Neural cell (in vitro differentiated cells): ENCODE measurements around the gene TRIM68. TPM values are rescaled to one million over a fixed set of nuclear protein-coding genes. Genes with fewer than 3 reads are reported as not detected.

ENCODE experiments used
- H2AFZ ChIP-seq: fragments of 200-600, 300-800 bp; sonication (generic), shearing (Covaris generic); 2 replicates; pipeline ENCODE4 v1.6.0; 2014; ENCODE audit warnings: low read depth, mild to moderate bottlenecking, antibody characterized with exemption, low read length, moderate library complexity
- H3F3A ChIP-seq: fragments of 200-600 bp; shearing (Covaris generic); 2 replicates; pipeline ENCODE4 v1.6.1; 2016; ENCODE audit warnings: mild to moderate bottlenecking, moderate library complexity, mixed read lengths, antibody characterized with exemption, low read length; ENCODE audit not compliant: insufficient read depth, poor library complexity, severe bottlenecking
- H3K27ac ChIP-seq: fragments of 200-600, 300-800 bp; sonication (generic), shearing (Covaris generic); 2 replicates; pipeline ENCODE4 v1.5.1; 2014; ENCODE audit warnings: mild to moderate bottlenecking, low read length, moderate library complexity
- H3K27me3 ChIP-seq: fragments of 300-800, 200-600 bp; sonication (generic), shearing (Covaris generic); 2 replicates; pipeline ENCODE4 v1.6.0; 2014; ENCODE audit warnings: mild to moderate bottlenecking, low read depth, low read length, moderate library complexity; ENCODE audit not compliant: insufficient read depth
- H3K36me3 ChIP-seq: fragments of 300-800, 200-600 bp; sonication (generic), shearing (Covaris generic); 2 replicates; pipeline ENCODE4 v1.5.1; 2014; ENCODE audit warnings: mild to moderate bottlenecking, antibody characterized with exemption, low read length, moderate library complexity; ENCODE audit not compliant: insufficient read depth
- H3K4me2 ChIP-seq: fragments of 300-800, 200-600 bp; sonication (generic), shearing (Covaris generic); 2 replicates; pipeline ENCODE4 v1.6.0; 2014; ENCODE audit warnings: mild to moderate bottlenecking, low read length
- H3K4me3 ChIP-seq: fragments of 300-800, 200-600 bp; sonication (generic), shearing (Covaris generic); 2 replicates; pipeline ENCODE4 v1.5.1; 2014; ENCODE audit warnings: mild to moderate bottlenecking, low read length, moderate library complexity
- H3K79me2 ChIP-seq: fragments of 200-600 bp; shearing (Covaris generic); replicated peaks from 2 replicates; pipeline ENCODE4 v1.6.0; 2014; ENCODE audit warnings: mild to moderate bottlenecking, low read length, moderate library complexity; ENCODE audit not compliant: insufficient read depth
- H3K9ac ChIP-seq: fragments of 300-800, 200-600 bp; sonication (generic), shearing (Covaris generic); 2 replicates; pipeline ENCODE4 v1.6.1; 2016; ENCODE audit warnings: mild to moderate bottlenecking, low read length, mixed read lengths
- H3K9me2 ChIP-seq: fragments of 200-600 bp; shearing (Covaris generic); 2 replicates; pipeline ENCODE4 v1.6.1; 2016; ENCODE audit warnings: mild to moderate bottlenecking, low read length, mixed read lengths; ENCODE audit not compliant: insufficient read depth
- H3K9me3 ChIP-seq: fragments of 200-600, 300-800 bp; sonication (generic), shearing (Covaris generic); 2 replicates; pipeline ENCODE4 v1.6.1; 2016; ENCODE audit warnings: mild to moderate bottlenecking, mixed run types, low read length, moderate library complexity, mixed read lengths
- H4K20me1 ChIP-seq: fragments of 200-600 bp; shearing (Covaris generic); 2 replicates; pipeline ENCODE4 v1.6.1; 2016; ENCODE audit warnings: mild to moderate bottlenecking, mixed run types; ENCODE audit not compliant: insufficient read depth
- EP300 ChIP-seq: fragments of 450-650 bp; conservative IDR thresholded peaks from 2 replicates; pipeline ENCODE4 v1.6.1; 2014; ENCODE audit warnings: antibody characterized with exemption, mild to moderate bottlenecking, moderate library complexity; ENCODE audit not compliant: poor library complexity, severe bottlenecking
- EZH2 ChIP-seq: fragments of 200-600, 300-800 bp; shearing (Covaris generic), sonication (generic); IDR thresholded peaks from 2 replicates; pipeline ENCODE4 v1.6.1; 2014; ENCODE audit warnings: antibody characterized with exemption, low read length, borderline replicate concordance, mild to moderate bottlenecking; ENCODE audit not compliant: insufficient read depth, poor library complexity, severe bottlenecking
- MXI1 ChIP-seq: fragments of 450-650 bp; conservative IDR thresholded peaks from 2 replicates; pipeline ENCODE4 v1.6.1; 2014; ENCODE audit warnings: antibody characterized with exemption, mild to moderate bottlenecking; ENCODE audit not compliant: poor library complexity, severe bottlenecking
- POLR2AphosphoS5 ChIP-seq: IDR thresholded peaks from 2 replicates; pipeline ENCODE4 v1.6.1; 2012
- RAD21 ChIP-seq: fragments of 450-650 bp; conservative IDR thresholded peaks from 2 replicates; pipeline ENCODE4 v1.6.1; 2014; ENCODE audit warnings: antibody characterized with exemption, mild to moderate bottlenecking, moderate library complexity
- SMC3 ChIP-seq: fragments of 450-650 bp; conservative IDR thresholded peaks from 2 replicates; pipeline ENCODE4 v1.6.1; 2014; ENCODE audit warnings: antibody characterized with exemption, mild to moderate bottlenecking, moderate library complexity; ENCODE audit not compliant: poor library complexity
- TAF1 ChIP-seq: IDR thresholded peaks from 2 replicates; pipeline ENCODE4 v1.6.1; 2012; ENCODE audit warnings: low read depth
- polyA plus RNA-seq: library from polyadenylated mRNA; depleted of rRNA; stranded (reverse); fragments of >200 nt; gene quantifications from 2 replicates; pipeline ENCODE4 v1.2.3, GENCODE V29; 2014
- TF ChIP-seq, protein P1 (sequence below): IDR thresholded peaks from 2 replicates; pipeline ENCODE4 v1.6.1; 2012; ENCODE audit warnings: borderline replicate concordance
- TF ChIP-seq, protein P2 (sequence below): fragments of 450-650 bp; IDR thresholded peaks from 2 replicates; pipeline ENCODE4 v1.5.1; 2014; ENCODE audit warnings: antibody characterized with exemption, mild to moderate bottlenecking, moderate library complexity; ENCODE audit not compliant: poor library complexity, severe bottlenecking

TRIM68 gene
- polyA plus RNA-seq, 1 donor from 2014 or later = 15.3 TPM

- no peaks in the 10 kb centered on the region for H3K9me2 ChIP-seq
- no peaks in the 10 kb centered on the region for H3K27me3 ChIP-seq
- TF ChIP-seq TAF1 (no peak), SMC3 (no peak), POLR2AphosphoS5 (no peak), MXI1 (no peak), RAD21 (no peak), EP300 (no peak), EZH2 (no peak)
- TF ChIP-seq, protein P1, sequence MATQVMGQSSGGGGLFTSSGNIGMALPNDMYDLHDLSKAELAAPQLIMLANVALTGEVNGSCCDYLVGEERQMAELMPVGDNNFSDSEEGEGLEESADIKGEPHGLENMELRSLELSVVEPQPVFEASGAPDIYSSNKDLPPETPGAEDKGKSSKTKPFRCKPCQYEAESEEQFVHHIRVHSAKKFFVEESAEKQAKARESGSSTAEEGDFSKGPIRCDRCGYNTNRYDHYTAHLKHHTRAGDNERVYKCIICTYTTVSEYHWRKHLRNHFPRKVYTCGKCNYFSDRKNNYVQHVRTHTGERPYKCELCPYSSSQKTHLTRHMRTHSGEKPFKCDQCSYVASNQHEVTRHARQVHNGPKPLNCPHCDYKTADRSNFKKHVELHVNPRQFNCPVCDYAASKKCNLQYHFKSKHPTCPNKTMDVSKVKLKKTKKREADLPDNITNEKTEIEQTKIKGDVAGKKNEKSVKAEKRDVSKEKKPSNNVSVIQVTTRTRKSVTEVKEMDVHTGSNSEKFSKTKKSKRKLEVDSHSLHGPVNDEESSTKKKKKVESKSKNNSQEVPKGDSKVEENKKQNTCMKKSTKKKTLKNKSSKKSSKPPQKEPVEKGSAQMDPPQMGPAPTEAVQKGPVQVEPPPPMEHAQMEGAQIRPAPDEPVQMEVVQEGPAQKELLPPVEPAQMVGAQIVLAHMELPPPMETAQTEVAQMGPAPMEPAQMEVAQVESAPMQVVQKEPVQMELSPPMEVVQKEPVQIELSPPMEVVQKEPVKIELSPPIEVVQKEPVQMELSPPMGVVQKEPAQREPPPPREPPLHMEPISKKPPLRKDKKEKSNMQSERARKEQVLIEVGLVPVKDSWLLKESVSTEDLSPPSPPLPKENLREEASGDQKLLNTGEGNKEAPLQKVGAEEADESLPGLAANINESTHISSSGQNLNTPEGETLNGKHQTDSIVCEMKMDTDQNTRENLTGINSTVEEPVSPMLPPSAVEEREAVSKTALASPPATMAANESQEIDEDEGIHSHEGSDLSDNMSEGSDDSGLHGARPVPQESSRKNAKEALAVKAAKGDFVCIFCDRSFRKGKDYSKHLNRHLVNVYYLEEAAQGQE = no peak
- TF ChIP-seq, protein P2, sequence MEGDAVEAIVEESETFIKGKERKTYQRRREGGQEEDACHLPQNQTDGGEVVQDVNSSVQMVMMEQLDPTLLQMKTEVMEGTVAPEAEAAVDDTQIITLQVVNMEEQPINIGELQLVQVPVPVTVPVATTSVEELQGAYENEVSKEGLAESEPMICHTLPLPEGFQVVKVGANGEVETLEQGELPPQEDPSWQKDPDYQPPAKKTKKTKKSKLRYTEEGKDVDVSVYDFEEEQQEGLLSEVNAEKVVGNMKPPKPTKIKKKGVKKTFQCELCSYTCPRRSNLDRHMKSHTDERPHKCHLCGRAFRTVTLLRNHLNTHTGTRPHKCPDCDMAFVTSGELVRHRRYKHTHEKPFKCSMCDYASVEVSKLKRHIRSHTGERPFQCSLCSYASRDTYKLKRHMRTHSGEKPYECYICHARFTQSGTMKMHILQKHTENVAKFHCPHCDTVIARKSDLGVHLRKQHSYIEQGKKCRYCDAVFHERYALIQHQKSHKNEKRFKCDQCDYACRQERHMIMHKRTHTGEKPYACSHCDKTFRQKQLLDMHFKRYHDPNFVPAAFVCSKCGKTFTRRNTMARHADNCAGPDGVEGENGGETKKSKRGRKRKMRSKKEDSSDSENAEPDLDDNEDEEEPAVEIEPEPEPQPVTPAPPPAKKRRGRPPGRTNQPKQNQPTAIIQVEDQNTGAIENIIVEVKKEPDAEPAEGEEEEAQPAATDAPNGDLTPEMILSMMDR = no peak
- H3K36me3 ChIP-seq = no peaks in the 10 kb centered on the region
- H3K9me3 ChIP-seq = no peaks in the 10 kb centered on the region
- H3K4me2 ChIP-seq = no peak overlapping the region
- no peak overlapping the region for H3K27ac ChIP-seq
- no peaks in the 10 kb centered on the region for H3K79me2 ChIP-seq
- no peaks in the 10 kb centered on the region for H4K20me1 ChIP-seq
- no peaks in the 10 kb centered on the region for H3F3A ChIP-seq
- no peak overlapping the region for H3K9ac ChIP-seq
- no peak overlapping the region for H3K4me3 ChIP-seq
- no peak overlapping the region for H2AFZ ChIP-seq
Observed at GRCh38 chr11:4643076-4643475, 35.0 kb upstream of the TRIM68 start.

DNA sequence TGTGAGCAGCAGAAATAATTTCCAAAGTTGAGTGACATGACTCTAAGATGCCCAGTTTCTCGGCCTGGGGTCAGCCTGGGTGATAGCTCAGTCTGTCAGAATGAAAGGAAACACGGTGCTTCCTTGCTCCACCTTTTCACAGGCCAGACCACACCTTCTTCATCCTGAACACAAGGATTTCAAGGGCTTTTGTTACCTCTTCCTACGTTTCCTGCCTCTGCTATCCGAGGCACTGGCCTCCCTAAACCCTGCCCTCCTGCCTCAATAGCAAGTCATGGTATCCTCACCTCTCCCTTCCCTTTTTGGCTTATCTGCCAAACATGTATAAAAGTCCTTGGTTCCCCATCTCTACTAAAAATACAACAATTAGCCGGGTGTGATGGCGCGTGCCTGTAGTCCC is 34.0 kb upstream of the TRIM68 start:
- TF ChIP-seq EZH2 (no peak), EP300 (no peak), MXI1 (no peak), TAF1 (no peak), POLR2AphosphoS5 (no peak), RAD21 (no peak), SMC3 (no peak)
- TF ChIP-seq, protein P2 = no peak
- TF ChIP-seq, protein P1 = no peak
- Histone ChIP-seq H3K79me2 (no peaks in the 10 kb centered on the region), H3K4me3 (no peak overlapping the region), H3K36me3 (no peaks in the 10 kb centered on the region), H3K4me2 (no peak overlapping the region), H3K9me2 (no peaks in the 10 kb centered on the region), H3K9me3 (no peaks in the 10 kb centered on the region), H3K27me3 (no peaks in the 10 kb centered on the region), H2AFZ (no peak overlapping the region), H3K27ac (no peak overlapping the region), H3F3A (no peaks in the 10 kb centered on the region), H4K20me1 (no peaks in the 10 kb centered on the region), H3K9ac (no peak overlapping the region)
